Measurements from ENCODE around the gene INTS1. TPM values are rescaled to one million over a fixed set of nuclear protein-coding genes. Genes with fewer than 3 reads are reported as not detected.

Gene INTS1
- total RNA-seq, 2 donors from 2014 or later: 61.0 to 141 TPM

DNA sequence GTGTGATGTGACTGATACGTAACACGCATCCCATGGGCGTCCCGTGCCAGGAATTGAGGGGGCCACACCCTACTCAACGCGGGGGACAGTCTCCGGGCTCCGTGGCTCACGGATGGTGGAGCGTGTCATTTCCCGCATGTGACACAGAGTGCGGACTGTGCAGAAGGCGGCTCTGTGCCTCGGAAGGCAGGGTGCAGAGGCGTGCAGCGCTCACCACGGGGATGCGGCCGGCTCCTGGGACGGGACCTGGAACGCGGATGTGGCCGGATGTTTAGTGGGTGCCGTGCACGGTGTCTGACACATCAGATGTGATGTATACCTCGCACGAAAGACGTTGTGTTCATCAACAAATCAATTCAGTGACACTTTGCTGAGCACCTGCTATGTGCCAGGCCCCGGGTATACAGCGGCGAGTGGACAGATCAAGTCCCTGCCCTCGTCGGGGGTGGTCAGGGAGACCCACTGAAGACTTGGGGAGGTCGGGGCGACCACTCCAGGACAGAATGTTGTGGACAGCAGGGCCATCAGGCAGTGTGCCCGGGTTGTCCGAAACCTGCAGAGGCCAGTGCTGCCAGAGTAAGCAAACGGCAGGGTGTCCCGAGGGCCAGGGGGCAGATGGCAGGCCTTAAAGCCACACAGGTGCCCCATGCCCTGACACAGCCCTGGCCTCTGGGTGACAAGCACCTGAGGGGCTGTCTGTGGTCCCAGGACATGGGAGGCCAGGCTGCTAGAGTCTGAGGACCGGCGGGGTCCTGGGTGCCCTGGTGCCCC lies 83.0 kb downstream of the INTS1 start:
- H3K27me3 ChIP-seq: peaks cover 4% of the 10 kb centered on the region
- intact Hi-C loops (cut with DNase I): no loop called here
- no peaks in the 10 kb centered on the region for H3K36me3 ChIP-seq

More for the DNA sequence above, 83.0 kb downstream of the INTS1 start:
- TF ChIP-seq, protein P1, sequence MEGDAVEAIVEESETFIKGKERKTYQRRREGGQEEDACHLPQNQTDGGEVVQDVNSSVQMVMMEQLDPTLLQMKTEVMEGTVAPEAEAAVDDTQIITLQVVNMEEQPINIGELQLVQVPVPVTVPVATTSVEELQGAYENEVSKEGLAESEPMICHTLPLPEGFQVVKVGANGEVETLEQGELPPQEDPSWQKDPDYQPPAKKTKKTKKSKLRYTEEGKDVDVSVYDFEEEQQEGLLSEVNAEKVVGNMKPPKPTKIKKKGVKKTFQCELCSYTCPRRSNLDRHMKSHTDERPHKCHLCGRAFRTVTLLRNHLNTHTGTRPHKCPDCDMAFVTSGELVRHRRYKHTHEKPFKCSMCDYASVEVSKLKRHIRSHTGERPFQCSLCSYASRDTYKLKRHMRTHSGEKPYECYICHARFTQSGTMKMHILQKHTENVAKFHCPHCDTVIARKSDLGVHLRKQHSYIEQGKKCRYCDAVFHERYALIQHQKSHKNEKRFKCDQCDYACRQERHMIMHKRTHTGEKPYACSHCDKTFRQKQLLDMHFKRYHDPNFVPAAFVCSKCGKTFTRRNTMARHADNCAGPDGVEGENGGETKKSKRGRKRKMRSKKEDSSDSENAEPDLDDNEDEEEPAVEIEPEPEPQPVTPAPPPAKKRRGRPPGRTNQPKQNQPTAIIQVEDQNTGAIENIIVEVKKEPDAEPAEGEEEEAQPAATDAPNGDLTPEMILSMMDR (IDR thresholded peaks at IDR 0.05): no peak
- no peaks in the 10 kb centered on the region for H3K9me3 ChIP-seq
- no peak for DNase-seq
- H3K4me1 ChIP-seq: no peaks in the 10 kb centered on the region
- H3K9ac ChIP-seq (ENCODE audit: low read depth in 2 of 2, low read length in 2 of 2): no peak overlapping the region
- no peak overlapping the region for H3K4me3 ChIP-seq
- no peak overlapping the region for H3K27ac ChIP-seq

Other genes starting within 250 kb of the INTS1 start
- gene MICALL2, start 44.9 kb downstream of the INTS1 start, total RNA-seq: 100 to 1,000 TPM in 1 of 2 donors, 10 to 100 TPM in 1; 62.8 to 117 TPM
- 10 to 100 TPM; 30.7 to 42.4 TPM for gene MAFK, start 26.3 kb upstream of the INTS1 start, total RNA-seq
- 10 to 100 TPM; 35.8 to 54.3 TPM for gene TMEM184A, start 51.8 kb upstream of the INTS1 start, total RNA-seq
- 10 to 100 TPM; 28.7 to 45.8 TPM for gene PSMG3, start 65.6 kb upstream of the INTS1 start, total RNA-seq
- gene ELFN1, start 165.9 kb upstream of the INTS1 start, total RNA-seq: under 1 TPM; 0.12 to 0.40 TPM